Prostate gland (tissue), 2 donors: ENCODE results near the gene GMDS. TPM values are rescaled to one million over a fixed set of nuclear protein-coding genes. Genes with fewer than 3 reads are reported as not detected.

ENCODE experiments used
- DNase-seq: peaks from one replicate; pipeline ENCODE4 v3.0.0-alpha.2; 2019; ENCODE audit warnings: low spot score
- H3K27ac ChIP-seq, 2 donors: fragments of 200-600 bp; sonication (generic); 2 replicates each; pipeline ENCODE4 v1.5.1; 2017 to 2019
- H3K27me3 ChIP-seq: fragments of 200-600 bp; sonication (generic); replicated peaks from 2 replicates; pipeline ENCODE4 v1.5.1; 2019; ENCODE audit not compliant: insufficient read depth
- H3K36me3 ChIP-seq, 2 donors: fragments of 200-600 bp; sonication (generic); 1 replicate in 1 of 2; 2 replicates in 1 of 2; pipeline versions ENCODE4 v1.5.1 to v1.8.1; 2017 to 2019
- H3K4me1 ChIP-seq: fragments of 200-600 bp; sonication (generic); replicated peaks from 2 replicates; pipeline ENCODE4 v1.5.1; 2019
- H3K4me3 ChIP-seq, 2 donors: fragments of 200-600 bp; sonication (generic); 2 replicates each; pipeline ENCODE4 v1.5.1; 2017 to 2019
- H3K9me3 ChIP-seq: fragments of 200-600 bp; sonication (generic); 2 replicates; pipeline ENCODE4 v1.5.1; 2017
- CTCF ChIP-seq, 4 experiments: fragments of 200-600 bp in 2 of 4; fragments of 450-650 bp in 2 of 4; sonication (generic) in 2 of 4; IDR thresholded peaks; 1 replicate in 3 of 4; 2 replicates in 1 of 4; pipeline ENCODE4 v1.5.1; 2016 to 2019; ENCODE audit warnings: antibody characterized with exemption in 4 of 4, mild to moderate bottlenecking in 2 of 4, moderate library complexity in 2 of 4
- POLR2A ChIP-seq: fragments of 450-650 bp; IDR thresholded peaks from one replicate; pipeline ENCODE4 v1.6.1; 2016; ENCODE audit warnings: antibody characterized with exemption, mild to moderate bottlenecking
- POLR2AphosphoS5 ChIP-seq: sonication (generic); formaldehyde crosslinking; IDR thresholded peaks from one replicate; pipeline ENCODE4 v1.6.1; 2017; ENCODE audit warnings: antibody characterized with exemption
- WGBS: methylation state at CpG from one replicate; pipeline ENCODE4 v1.1.5; 2018; 5-methylcytosine and 5-hydroxymethylcytosine counted together
- intact Hi-C: fragments of 100-400 bp; cut with DNase I; formaldehyde crosslinking; loops from one replicate; pipeline ENCODE4 v1.14.2; 2022
- total RNA-seq, 2 donors: library from RNA; depleted of rRNA; stranded (reverse); fragments of >200 nt; gene quantifications; one replicate each; pipeline ENCODE4 v1.1.0, GENCODE V29; 2016

Gene GMDS
- total RNA-seq, 2 donors from 2014 or later: 24.9 to 29.9 TPM

- intact Hi-C loops: no loop called here
- 95% methylated on average over 10 of the region's 10 CpGs for WGBS
- no peak overlapping the region for H3K4me3 ChIP-seq
- TF ChIP-seq POLR2AphosphoS5 (no peak), CTCF (IDR thresholded peaks at IDR 0.05) (no peak), POLR2A (no peak)
- H3K27ac ChIP-seq: no peak overlapping the region
- H3K9me3 ChIP-seq: no peaks in the 10 kb centered on the region
- no peaks in the 10 kb centered on the region for H3K27me3 ChIP-seq
- peaks cover 5% of the 10 kb centered on the region for H3K4me1 ChIP-seq
- no peaks in the 10 kb centered on the region for H3K36me3 ChIP-seq
- DNase-seq: no peak
Observed at GRCh38 chr6:1834646-1835516, 410.5 kb downstream of the GMDS start.

GRCh38 chr6:1834207-1834606 lies 411.2 kb downstream of the GMDS start:
- no peak for TF ChIP-seq POLR2AphosphoS5
- TF ChIP-seq CTCF (IDR thresholded peaks at IDR 0.05): no peak
- TF ChIP-seq POLR2A: no peak
- H3K27ac ChIP-seq: no peak overlapping the region
- 88% methylated on average over 2 of the region's 2 CpGs for WGBS
- no peaks in the 10 kb centered on the region for H3K27me3 ChIP-seq
- DNase-seq: no peak
- no peaks in the 10 kb centered on the region for H3K36me3 ChIP-seq
- no peaks in the 10 kb centered on the region for H3K9me3 ChIP-seq
- intact Hi-C loops: no loop called here
- H3K4me1 ChIP-seq: peaks cover 5% of the 10 kb centered on the region
- no peak overlapping the region for H3K4me3 ChIP-seq

GRCh38 chr6:1832844-1833787 lies 412.3 kb downstream of the GMDS start:
- WGBS: 15% methylated on average over 16 of the region's 16 CpGs
- Histone ChIP-seq H3K4me1 (peaks cover 5% of the 10 kb centered on the region), H3K4me3 (no peak overlapping the region), H3K9me3 (no peaks in the 10 kb centered on the region), H3K36me3 (no peaks in the 10 kb centered on the region), H3K27ac (no peak overlapping the region), H3K27me3 (no peaks in the 10 kb centered on the region)
- intact Hi-C loops: no loop called here
- TF ChIP-seq CTCF (IDR thresholded peaks at IDR 0.05) (no peak), POLR2AphosphoS5 (peak; percentile 95), POLR2A (no peak)
- peak; percentile 80 for DNase-seq

- Histone ChIP-seq H3K4me3 (no peak overlapping the region), H3K9me3 (no peaks in the 10 kb centered on the region), H3K27me3 (no peaks in the 10 kb centered on the region), H3K4me1 (peaks cover 5% of the 10 kb centered on the region), H3K27ac (no peak overlapping the region), H3K36me3 (no peaks in the 10 kb centered on the region)
- no peak for TF ChIP-seq POLR2A
- no peak for TF ChIP-seq POLR2AphosphoS5
- TF ChIP-seq CTCF (IDR thresholded peaks at IDR 0.05): no peak
- WGBS: 58% methylated on average over 3 of the region's 3 CpGs
- intact Hi-C loops: no loop called here
- DNase-seq: no peak
Observed at GRCh38 chr6:1832358-1832757, 413.0 kb downstream of the GMDS start.
